Body of pancreas (tissue), 4 donors: ENCODE measurements around the gene ACTL10.

Experiments used
- POLR2A ChIP-seq, 3 donors: fragments of 450-650 bp; IDR thresholded peaks; one replicate each; pipeline ENCODE4 v1.6.1; 2016; ENCODE audit warnings: antibody characterized with exemption in 3 of 3, mild to moderate bottlenecking in 2 of 3
- TF ChIP-seq, protein P1 (sequence below), 7 experiments: fragments of 450-650 bp in 4 of 7; fragments of 200-600 bp in 3 of 7; sonication (generic) in 3 of 7; IDR thresholded peaks; one replicate each; pipeline ENCODE4 v1.5.1; 2016 to 2019; ENCODE audit warnings: antibody characterized with exemption in 7 of 7

DNA sequence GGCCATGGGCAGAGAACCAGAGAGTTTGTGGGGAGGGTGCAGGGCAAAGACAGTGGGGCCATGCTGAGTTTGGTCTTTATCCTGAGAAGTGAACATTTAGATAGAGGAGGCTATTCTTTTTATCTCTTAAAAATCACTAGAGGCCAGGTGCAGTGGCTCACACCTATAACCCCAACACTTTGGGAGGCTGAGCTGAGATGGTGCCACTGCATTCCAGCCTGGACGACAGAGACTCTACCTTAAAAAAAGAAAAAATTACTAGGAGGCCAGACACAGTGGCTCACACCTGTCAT is 44.6 kb downstream of the ACTL10 start:
- TF ChIP-seq, protein P1, sequence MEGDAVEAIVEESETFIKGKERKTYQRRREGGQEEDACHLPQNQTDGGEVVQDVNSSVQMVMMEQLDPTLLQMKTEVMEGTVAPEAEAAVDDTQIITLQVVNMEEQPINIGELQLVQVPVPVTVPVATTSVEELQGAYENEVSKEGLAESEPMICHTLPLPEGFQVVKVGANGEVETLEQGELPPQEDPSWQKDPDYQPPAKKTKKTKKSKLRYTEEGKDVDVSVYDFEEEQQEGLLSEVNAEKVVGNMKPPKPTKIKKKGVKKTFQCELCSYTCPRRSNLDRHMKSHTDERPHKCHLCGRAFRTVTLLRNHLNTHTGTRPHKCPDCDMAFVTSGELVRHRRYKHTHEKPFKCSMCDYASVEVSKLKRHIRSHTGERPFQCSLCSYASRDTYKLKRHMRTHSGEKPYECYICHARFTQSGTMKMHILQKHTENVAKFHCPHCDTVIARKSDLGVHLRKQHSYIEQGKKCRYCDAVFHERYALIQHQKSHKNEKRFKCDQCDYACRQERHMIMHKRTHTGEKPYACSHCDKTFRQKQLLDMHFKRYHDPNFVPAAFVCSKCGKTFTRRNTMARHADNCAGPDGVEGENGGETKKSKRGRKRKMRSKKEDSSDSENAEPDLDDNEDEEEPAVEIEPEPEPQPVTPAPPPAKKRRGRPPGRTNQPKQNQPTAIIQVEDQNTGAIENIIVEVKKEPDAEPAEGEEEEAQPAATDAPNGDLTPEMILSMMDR (IDR thresholded peaks at IDR 0.05), result no peak
- no peak for TF ChIP-seq POLR2A (IDR thresholded peaks at IDR 0.05)
